CD14-positive monocyte (primary cell): ENCODE results near the gene CFAP68. TPM values are rescaled to one million over a fixed set of nuclear protein-coding genes. Genes with fewer than 3 reads are reported as not detected.

Experiments
- DNase-seq, 3 donors: peaks; one replicate each; pipeline ENCODE4 v3.0.0-alpha.2; 2011 to 2022
- H2AFZ ChIP-seq: 2 replicates; pipeline ENCODE4 v1.6.0; 2012; ENCODE audit warnings: mild to moderate bottlenecking, low read depth, low read length, inconsistent platforms; ENCODE audit not compliant: insufficient read depth, poor library complexity, severe bottlenecking
- H3K27ac ChIP-seq, 2 donors: 1 replicate in 1 of 2; 2 replicates in 1 of 2; pipeline ENCODE4 v1.5.1; 2012 to 2013; ENCODE audit warnings: low read length in 2 of 2, control low read depth in 1 of 2, inconsistent platforms in 1 of 2, low read depth in 1 of 2, mild to moderate bottlenecking in 1 of 2
- H3K27me3 ChIP-seq, 2 donors: one replicate each; pipeline versions ENCODE4 v1.6.0 to v1.6.1; 2011 to 2013; ENCODE audit warnings: low read length in 2 of 2; ENCODE audit not compliant: control insufficient read depth in 2 of 2, insufficient read depth in 2 of 2
- H3K36me3 ChIP-seq, 2 donors: replicated peaks in 1 of 2; 1 replicate in 1 of 2; 2 replicates in 1 of 2; pipeline versions ENCODE4 v1.5.1 to v1.6.1; 2012 to 2013; ENCODE audit warnings: low read length in 2 of 2, control low read depth in 1 of 2, inconsistent platforms in 1 of 2, mild to moderate bottlenecking in 1 of 2; ENCODE audit not compliant: insufficient read depth in 2 of 2, control insufficient read depth in 1 of 2
- H3K4me1 ChIP-seq, 2 donors: 1 replicate in 1 of 2; 2 replicates in 1 of 2; pipeline versions ENCODE4 v1.5.1 to v1.6.1; 2012 to 2013; ENCODE audit warnings: low read length in 2 of 2, control low read depth in 1 of 2, inconsistent platforms in 1 of 2, mild to moderate bottlenecking in 1 of 2, moderate library complexity in 1 of 2; ENCODE audit not compliant: insufficient read depth in 2 of 2, control insufficient read depth in 1 of 2
- H3K4me2 ChIP-seq: replicated peaks from 2 replicates; pipeline ENCODE3; 2012; ENCODE audit warnings: low read length, moderate library complexity, mild to moderate bottlenecking; ENCODE audit not compliant: poor library complexity, severe bottlenecking; ENCODE audit errors: extremely low read depth
- H3K4me3 ChIP-seq, 3 experiments: fragments of 200-600 bp in 1 of 3; sonication (generic) in 1 of 3; replicated peaks in 1 of 3; 1 replicate in 2 of 3; 2 replicates in 1 of 3; pipeline ENCODE4 v1.5.1; 2011 to 2013; ENCODE audit warnings: low read length in 3 of 3, mild to moderate bottlenecking in 3 of 3, control low read depth in 2 of 3, low read depth in 2 of 3, inconsistent platforms in 1 of 3, moderate library complexity in 1 of 3
- H3K79me2 ChIP-seq: 2 replicates; pipeline ENCODE4 v1.6.0; 2012; ENCODE audit warnings: mild to moderate bottlenecking, control low read depth, inconsistent platforms, low read length, moderate library complexity; ENCODE audit not compliant: insufficient read depth
- H3K9ac ChIP-seq: 2 replicates; pipeline ENCODE4 v1.6.0; 2017; ENCODE audit warnings: low read length, mild to moderate bottlenecking; ENCODE audit not compliant: insufficient read depth, poor library complexity, severe bottlenecking
- H3K9me3 ChIP-seq, 2 donors: replicated peaks in 1 of 2; 1 replicate in 1 of 2; 2 replicates in 1 of 2; pipeline versions ENCODE4 v1.5.1 to v1.6.1; 2012 to 2013; ENCODE audit warnings: low read length in 2 of 2, control low read depth in 1 of 2; ENCODE audit not compliant: control insufficient read depth in 1 of 2, insufficient read depth in 1 of 2
- H4K20me1 ChIP-seq: 2 replicates; pipeline ENCODE4 v1.6.0; 2012; ENCODE audit warnings: mild to moderate bottlenecking, low read length, control low read depth, moderate library complexity; ENCODE audit not compliant: insufficient read depth
- H3K27ac Mint-ChIP-seq, 7 donors: one replicate each; pipeline ENCODE4 v1.8.0; 2020; ENCODE audit warnings: mild to moderate bottlenecking in 7 of 7, mixed read lengths in 7 of 7, moderate library complexity in 6 of 7, inconsistent platforms in 2 of 7
- H3K27me3 Mint-ChIP-seq, 3 donors: one replicate each; pipeline ENCODE4 v1.8.0; 2021 to 2022; ENCODE audit warnings: low read depth in 3 of 3, mild to moderate bottlenecking in 3 of 3, mixed read lengths in 3 of 3, moderate library complexity in 3 of 3, inconsistent platforms in 1 of 3
- H3K36me3 Mint-ChIP-seq, 2 donors: one replicate each; pipeline ENCODE4 v1.8.0; 2020; ENCODE audit warnings: mixed read lengths in 2 of 2, inconsistent platforms in 1 of 2, mild to moderate bottlenecking in 1 of 2
- H3K4me1 Mint-ChIP-seq: one replicate; pipeline ENCODE4 v1.8.0; 2020; ENCODE audit warnings: mild to moderate bottlenecking, mixed read lengths
- H3K4me3 Mint-ChIP-seq, 2 donors: one replicate each; pipeline ENCODE4 v1.8.0; 2020; ENCODE audit warnings: mild to moderate bottlenecking in 2 of 2, mixed read lengths in 2 of 2, moderate library complexity in 1 of 2
- H3K9me3 Mint-ChIP-seq, 7 donors: one replicate each; pipeline ENCODE4 v1.8.0; 2020 to 2022; ENCODE audit warnings: mixed read lengths in 7 of 7, mild to moderate bottlenecking in 6 of 7, moderate library complexity in 6 of 7, inconsistent platforms in 2 of 7
- WGBS: methylation state at CpG from one replicate; pipeline ENCODE4 v1.1.5; 2013; ENCODE audit warnings: missing lambda C conversion rate; ENCODE audit not compliant: insufficient coverage; 5-methylcytosine and 5-hydroxymethylcytosine counted together
- intact Hi-C, 2 donors: fragments of 100-400 bp; cut with micrococcal nuclease; formaldehyde crosslinking; loops; one replicate each; pipeline versions ENCODE4 v1.15.0 to v1.15.1; 2023
- polyA plus RNA-seq, 3 donors: library from polyadenylated mRNA; depleted of rRNA in 1 of 3; unstranded in 2 of 3; stranded (reverse) in 1 of 3; fragments of 300-500 nt in 2 of 3; fragments of >200 nt in 1 of 3; fragmentation: Illumina TruSeq in 2 of 3; gene quantifications; 1 replicate in 2 of 3; 2 replicates in 1 of 3; pipeline ENCODE4 v1.2.3, GENCODE V29; 2012 to 2021
- TF ChIP-seq, protein P1 (sequence below): fragments of 200-600 bp; IDR thresholded peaks from one replicate; pipeline ENCODE4 v1.8.0; 2022; ENCODE audit warnings: antibody characterized with exemption, mild to moderate bottlenecking

CFAP68 gene
- polyA plus RNA-seq, 3 donors: 3.6 to 5.3 (median 5.0) TPM

DNA sequence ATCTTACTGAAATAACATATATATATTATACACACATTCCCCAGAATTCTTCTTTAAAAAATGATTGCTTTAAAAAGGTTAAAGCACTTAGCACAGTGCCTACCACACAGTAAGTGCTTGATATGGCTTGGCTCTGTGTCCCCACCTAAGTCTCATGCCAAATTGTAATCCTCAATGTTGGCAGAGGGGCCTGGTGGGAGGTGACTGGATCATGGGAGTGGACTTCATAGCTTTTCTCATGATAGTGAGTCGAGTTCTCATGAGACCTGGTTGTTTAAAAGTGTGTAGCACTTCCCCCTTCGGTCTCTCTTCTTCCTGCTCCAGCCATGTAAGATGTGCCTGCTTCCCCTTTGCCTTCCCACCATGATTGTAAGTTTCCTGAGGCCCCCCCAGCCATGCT is 26.1 kb downstream of the CFAP68 start:
- no peaks in the 10 kb centered on the region for H3K36me3 ChIP-seq
- H3K4me2 ChIP-seq: no peak overlapping the region
- no peak overlapping the region for H3K4me3 ChIP-seq
- H3K9me3 ChIP-seq: peaks cover 4 to 11% of the 10 kb centered on the region in 2 donors
- intact Hi-C loops: no loop called here
- Mint-ChIP-seq H3K36me3 (peaks cover 0 to 3% of the 10 kb centered on the region in 2 donors), H3K27ac (no peak overlapping the region), H3K27me3 (peaks cover 2 to 6% (median 6%) of the 10 kb centered on the region in 3 donors), H3K4me3 (no peak overlapping the region), H3K4me1 (peaks cover 3% of the 10 kb centered on the region), H3K9me3 (peaks cover 8 to 15% (median 13%) of the 10 kb centered on the region in 7 donors)
- no peak overlapping the region for H2AFZ ChIP-seq
- DNase-seq: no peak
- H4K20me1 ChIP-seq: no peaks in the 10 kb centered on the region
- TF ChIP-seq, protein P1, sequence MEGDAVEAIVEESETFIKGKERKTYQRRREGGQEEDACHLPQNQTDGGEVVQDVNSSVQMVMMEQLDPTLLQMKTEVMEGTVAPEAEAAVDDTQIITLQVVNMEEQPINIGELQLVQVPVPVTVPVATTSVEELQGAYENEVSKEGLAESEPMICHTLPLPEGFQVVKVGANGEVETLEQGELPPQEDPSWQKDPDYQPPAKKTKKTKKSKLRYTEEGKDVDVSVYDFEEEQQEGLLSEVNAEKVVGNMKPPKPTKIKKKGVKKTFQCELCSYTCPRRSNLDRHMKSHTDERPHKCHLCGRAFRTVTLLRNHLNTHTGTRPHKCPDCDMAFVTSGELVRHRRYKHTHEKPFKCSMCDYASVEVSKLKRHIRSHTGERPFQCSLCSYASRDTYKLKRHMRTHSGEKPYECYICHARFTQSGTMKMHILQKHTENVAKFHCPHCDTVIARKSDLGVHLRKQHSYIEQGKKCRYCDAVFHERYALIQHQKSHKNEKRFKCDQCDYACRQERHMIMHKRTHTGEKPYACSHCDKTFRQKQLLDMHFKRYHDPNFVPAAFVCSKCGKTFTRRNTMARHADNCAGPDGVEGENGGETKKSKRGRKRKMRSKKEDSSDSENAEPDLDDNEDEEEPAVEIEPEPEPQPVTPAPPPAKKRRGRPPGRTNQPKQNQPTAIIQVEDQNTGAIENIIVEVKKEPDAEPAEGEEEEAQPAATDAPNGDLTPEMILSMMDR: no peak
- peaks cover 0 to 3% of the 10 kb centered on the region in 2 donors for H3K27me3 ChIP-seq
- no peak overlapping the region for H3K27ac ChIP-seq
- no peak overlapping the region for H3K9ac ChIP-seq
- WGBS: no CpG with 5 or more reads among the region's 2 CpGs
- H3K4me1 ChIP-seq: no peaks in the 10 kb centered on the region
- H3K79me2 ChIP-seq: no peaks in the 10 kb centered on the region

DNA sequence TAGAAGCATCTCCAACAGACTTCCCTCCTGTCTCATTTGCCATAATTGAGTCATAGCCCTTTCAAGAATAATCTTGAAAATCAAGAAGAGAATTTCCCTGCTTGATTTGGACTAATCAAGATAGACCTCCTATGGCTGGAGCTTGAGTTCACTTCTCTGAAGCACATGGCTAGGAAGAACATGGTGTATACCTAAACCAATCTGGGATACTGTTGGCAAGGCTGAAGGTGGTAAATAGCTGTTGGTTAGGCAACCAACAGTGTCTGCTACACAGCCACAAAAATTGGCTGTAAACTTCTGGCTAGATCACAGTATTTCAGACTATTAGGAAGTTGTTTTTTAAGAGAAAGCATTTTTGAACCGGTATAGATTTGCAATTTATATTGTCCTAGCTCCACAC is 27.3 kb downstream of the CFAP68 start:
- Mint-ChIP-seq H3K4me3 (no peak overlapping the region), H3K4me1 (peaks cover 3% of the 10 kb centered on the region), H3K36me3 (peaks cover 0 to 3% of the 10 kb centered on the region in 2 donors), H3K9me3 (peaks cover 8 to 15% (median 13%) of the 10 kb centered on the region in 7 donors), H3K27me3 (peaks cover 14 to 16% (median 15%) of the 10 kb centered on the region in 3 donors), H3K27ac (no peak overlapping the region)
- H3K9ac ChIP-seq: no peak overlapping the region
- no peak overlapping the region for H2AFZ ChIP-seq
- no CpG with 5 or more reads among the region's 1 CpG for WGBS
- TF ChIP-seq, protein P1: no peak
- no peaks in the 10 kb centered on the region for H4K20me1 ChIP-seq
- no peaks in the 10 kb centered on the region for H3K79me2 ChIP-seq
- H3K27me3 ChIP-seq: peaks cover 5 to 16% of the 10 kb centered on the region in 2 donors
- H3K9me3 ChIP-seq: peaks cover 4 to 11% of the 10 kb centered on the region in 2 donors
- H3K4me3 ChIP-seq: no peak overlapping the region
- no peaks in the 10 kb centered on the region for H3K36me3 ChIP-seq
- intact Hi-C loops: no loop called here
- H3K4me2 ChIP-seq: no peak overlapping the region
- H3K27ac ChIP-seq: no peak overlapping the region
- DNase-seq: no peak
- no peaks in the 10 kb centered on the region for H3K4me1 ChIP-seq
